OCI-LY1 (cell line): ENCODE measurements around the gene DBI.

Experiments used
- H2AFZ ChIP-seq: fragments of 200-600 bp; sonication (generic), shearing (Covaris generic); 2 replicates; pipeline ENCODE4 v1.6.0; 2014; ENCODE audit warnings: antibody characterized with exemption, mild to moderate bottlenecking, low read length
- H3F3A ChIP-seq: fragments of 200-600 bp; sonication (generic), shearing (Covaris generic); 2 replicates; pipeline ENCODE4 v1.6.0; 2014; ENCODE audit warnings: mild to moderate bottlenecking, antibody characterized with exemption, low read length, moderate library complexity; ENCODE audit not compliant: insufficient read depth
- H3K27ac ChIP-seq: fragments of 200-600 bp; sonication (generic); 2 replicates; pipeline ENCODE4 v1.5.1; 2014; ENCODE audit warnings: low read length, mixed run types, mild to moderate bottlenecking, low read depth; ENCODE audit not compliant: poor library complexity, severe bottlenecking
- H3K27me3 ChIP-seq: fragments of 200-600 bp; sonication (generic); 2 replicates; pipeline ENCODE4 v1.6.0; 2014; ENCODE audit warnings: antibody characterized with exemption, mild to moderate bottlenecking, low read length, moderate library complexity; ENCODE audit not compliant: insufficient read depth
- H3K36me3 ChIP-seq: fragments of 200-600 bp; sonication (generic); 2 replicates; pipeline ENCODE4 v1.6.1; 2014; ENCODE audit warnings: mild to moderate bottlenecking, antibody characterized with exemption, low read length, moderate library complexity, mixed read lengths; ENCODE audit not compliant: insufficient read depth
- H3K4me1 ChIP-seq: fragments of 200-600 bp; sonication (generic); 2 replicates; pipeline ENCODE4 v1.5.1; 2014; ENCODE audit warnings: mild to moderate bottlenecking, low read length, moderate library complexity; ENCODE audit not compliant: insufficient read depth, severe bottlenecking
- H3K4me2 ChIP-seq: fragments of 200-600 bp; sonication (generic), shearing (Covaris generic); 2 replicates; pipeline ENCODE4 v1.6.1; 2014; ENCODE audit warnings: low read length
- H3K4me3 ChIP-seq: fragments of 200-600 bp; sonication (generic); 2 replicates; pipeline ENCODE4 v1.5.1; 2014; ENCODE audit warnings: low read length, low read depth, mild to moderate bottlenecking, mixed read lengths; ENCODE audit not compliant: poor library complexity, severe bottlenecking
- H3K79me2 ChIP-seq: fragments of 200-600 bp; shearing (Covaris generic); 2 replicates; pipeline ENCODE4 v1.6.1; 2016; ENCODE audit warnings: mixed run types, low read length, mixed read lengths; ENCODE audit not compliant: insufficient read depth
- H3K9ac ChIP-seq: fragments of 200-600 bp; sonication (generic), shearing (Covaris generic); 2 replicates; pipeline ENCODE4 v1.6.1; 2014; ENCODE audit warnings: mild to moderate bottlenecking, low read length, mixed read lengths
- H3K9me2 ChIP-seq: fragments of 200-600 bp; sonication (generic), shearing (Covaris generic); 2 replicates; pipeline ENCODE4 v1.6.1; 2014; ENCODE audit warnings: low read depth, mild to moderate bottlenecking, low read length, mixed read lengths
- H3K9me3 ChIP-seq: fragments of 200-600 bp; shearing (Covaris generic); 2 replicates; pipeline ENCODE4 v1.6.1; 2014; ENCODE audit warnings: low read length, mixed read lengths
- H4K20me1 ChIP-seq: fragments of 200-600 bp; sonication (generic), shearing (Covaris generic); 2 replicates; pipeline ENCODE4 v1.6.0; 2016; ENCODE audit warnings: mild to moderate bottlenecking, low read length; ENCODE audit not compliant: insufficient read depth
- CTCF ChIP-seq: fragments of 200-600 bp; sonication (generic), shearing (Covaris generic); IDR thresholded peaks from 2 replicates; pipeline ENCODE4 v1.5.1; 2017; ENCODE audit warnings: mild to moderate bottlenecking, antibody characterized with exemption, low read length, moderate library complexity, mixed read lengths
- EZH2 ChIP-seq: fragments of 200-600 bp; sonication (generic), shearing (Covaris generic); IDR thresholded peaks from 2 replicates; pipeline ENCODE4 v1.8.0; 2017; ENCODE audit warnings: borderline replicate concordance, mixed run types, mild to moderate bottlenecking, antibody characterized with exemption, low read length, moderate library complexity, mixed read lengths

The DBI gene

GRCh38 chr2:119354860-119355259, 11.9 kb upstream of the DBI start:
- H3K4me2 ChIP-seq = no peak overlapping the region
- no peak for TF ChIP-seq EZH2
- no peak for TF ChIP-seq CTCF
- no peak overlapping the region for H3K9ac ChIP-seq
- H3F3A ChIP-seq = no peaks in the 10 kb centered on the region
- no peaks in the 10 kb centered on the region for H3K79me2 ChIP-seq
- H3K9me3 ChIP-seq = no peaks in the 10 kb centered on the region
- no peaks in the 10 kb centered on the region for H3K27me3 ChIP-seq
- no peak overlapping the region for H3K27ac ChIP-seq
- no peaks in the 10 kb centered on the region for H3K9me2 ChIP-seq
- no peaks in the 10 kb centered on the region for H3K36me3 ChIP-seq
- no peak overlapping the region for H2AFZ ChIP-seq
- peaks cover 15% of the 10 kb centered on the region for H3K4me1 ChIP-seq
- no peak overlapping the region for H3K4me3 ChIP-seq
- no peaks in the 10 kb centered on the region for H4K20me1 ChIP-seq

GRCh38 chr2:119359774-119360173, 7.0 kb upstream of the DBI start:
- H3K79me2 ChIP-seq = no peaks in the 10 kb centered on the region
- no peak overlapping the region for H3K4me2 ChIP-seq
- H3F3A ChIP-seq = no peaks in the 10 kb centered on the region
- no peak for TF ChIP-seq CTCF
- TF ChIP-seq EZH2 = no peak
- H3K9me2 ChIP-seq = no peaks in the 10 kb centered on the region
- H3K27me3 ChIP-seq = no peaks in the 10 kb centered on the region
- no peaks in the 10 kb centered on the region for H3K36me3 ChIP-seq
- no peaks in the 10 kb centered on the region for H3K9me3 ChIP-seq
- H4K20me1 ChIP-seq = no peaks in the 10 kb centered on the region
- H3K27ac ChIP-seq = no peak overlapping the region
- peaks cover 1% of the 10 kb centered on the region for H3K4me1 ChIP-seq
- H3K9ac ChIP-seq = no peak overlapping the region
- H3K4me3 ChIP-seq = no peak overlapping the region
- no peak overlapping the region for H2AFZ ChIP-seq

- no peak overlapping the region for H3K4me2 ChIP-seq
- no peaks in the 10 kb centered on the region for H3K9me3 ChIP-seq
- peaks cover 8% of the 10 kb centered on the region for H3K4me1 ChIP-seq
- TF ChIP-seq EZH2 (no peak), CTCF (no peak)
- no peaks in the 10 kb centered on the region for H3K36me3 ChIP-seq
- no peak overlapping the region for H3K4me3 ChIP-seq
- no peak overlapping the region for H3K9ac ChIP-seq
- H3F3A ChIP-seq = no peaks in the 10 kb centered on the region
- H3K27me3 ChIP-seq = no peaks in the 10 kb centered on the region
- H3K79me2 ChIP-seq = peaks cover 4% of the 10 kb centered on the region; the same call in 1 of the 2 replicates
- no peak overlapping the region for H3K27ac ChIP-seq
- no peaks in the 10 kb centered on the region for H4K20me1 ChIP-seq
- no peaks in the 10 kb centered on the region for H3K9me2 ChIP-seq
- H2AFZ ChIP-seq = no peak overlapping the region
Observed at GRCh38 chr2:119360423-119360966, 6.3 kb upstream of the DBI start.
